ENCODE measurements around the gene MIEF2.

MIEF2 gene

DNA sequence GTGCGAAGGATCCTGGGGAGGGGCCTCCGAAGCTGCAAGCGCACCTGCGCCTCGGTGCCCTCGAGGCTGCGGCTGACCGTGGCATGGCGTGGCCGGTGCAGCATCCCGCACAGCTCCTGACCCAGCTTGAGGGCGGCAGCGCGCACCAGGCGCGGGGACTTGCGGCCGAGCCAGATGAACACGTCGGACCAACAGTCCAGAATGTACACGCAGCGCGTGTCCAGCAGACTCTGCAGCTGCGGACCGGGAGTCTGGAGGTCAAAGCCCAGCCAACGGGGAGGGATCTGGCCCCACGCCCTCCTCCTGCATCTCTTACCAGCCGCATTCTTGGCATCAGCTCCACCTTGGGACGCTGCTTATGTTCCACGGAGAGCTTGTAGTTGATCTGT is 12.9 kb upstream of the MIEF2 start:
- TF ChIP-seq POLR2AphosphoS5 (IDR thresholded peaks at IDR 0.05; ENCODE audit: low read depth, low read length): no peak
- no peak for TF ChIP-seq SIN3A (IDR thresholded peaks at IDR 0.05; ENCODE audit: borderline replicate concordance, insufficient read depth, low read length)
- TF ChIP-seq, protein P1, sequence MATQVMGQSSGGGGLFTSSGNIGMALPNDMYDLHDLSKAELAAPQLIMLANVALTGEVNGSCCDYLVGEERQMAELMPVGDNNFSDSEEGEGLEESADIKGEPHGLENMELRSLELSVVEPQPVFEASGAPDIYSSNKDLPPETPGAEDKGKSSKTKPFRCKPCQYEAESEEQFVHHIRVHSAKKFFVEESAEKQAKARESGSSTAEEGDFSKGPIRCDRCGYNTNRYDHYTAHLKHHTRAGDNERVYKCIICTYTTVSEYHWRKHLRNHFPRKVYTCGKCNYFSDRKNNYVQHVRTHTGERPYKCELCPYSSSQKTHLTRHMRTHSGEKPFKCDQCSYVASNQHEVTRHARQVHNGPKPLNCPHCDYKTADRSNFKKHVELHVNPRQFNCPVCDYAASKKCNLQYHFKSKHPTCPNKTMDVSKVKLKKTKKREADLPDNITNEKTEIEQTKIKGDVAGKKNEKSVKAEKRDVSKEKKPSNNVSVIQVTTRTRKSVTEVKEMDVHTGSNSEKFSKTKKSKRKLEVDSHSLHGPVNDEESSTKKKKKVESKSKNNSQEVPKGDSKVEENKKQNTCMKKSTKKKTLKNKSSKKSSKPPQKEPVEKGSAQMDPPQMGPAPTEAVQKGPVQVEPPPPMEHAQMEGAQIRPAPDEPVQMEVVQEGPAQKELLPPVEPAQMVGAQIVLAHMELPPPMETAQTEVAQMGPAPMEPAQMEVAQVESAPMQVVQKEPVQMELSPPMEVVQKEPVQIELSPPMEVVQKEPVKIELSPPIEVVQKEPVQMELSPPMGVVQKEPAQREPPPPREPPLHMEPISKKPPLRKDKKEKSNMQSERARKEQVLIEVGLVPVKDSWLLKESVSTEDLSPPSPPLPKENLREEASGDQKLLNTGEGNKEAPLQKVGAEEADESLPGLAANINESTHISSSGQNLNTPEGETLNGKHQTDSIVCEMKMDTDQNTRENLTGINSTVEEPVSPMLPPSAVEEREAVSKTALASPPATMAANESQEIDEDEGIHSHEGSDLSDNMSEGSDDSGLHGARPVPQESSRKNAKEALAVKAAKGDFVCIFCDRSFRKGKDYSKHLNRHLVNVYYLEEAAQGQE (IDR thresholded peaks at IDR 0.05; ENCODE audit: insufficient read depth in 1 of 2, low read depth in 2 of 2, low read length in 2 of 2): no peak
- no peak for TF ChIP-seq TAF1 (IDR thresholded peaks at IDR 0.05; ENCODE audit: borderline replicate concordance, insufficient read depth, low read length)
- TF ChIP-seq FOXP2 (optimal IDR thresholded peaks at IDR 0.05; ENCODE audit: borderline replicate concordance, extremely low read depth, extremely low read length, insufficient read depth): no peak

DNA sequence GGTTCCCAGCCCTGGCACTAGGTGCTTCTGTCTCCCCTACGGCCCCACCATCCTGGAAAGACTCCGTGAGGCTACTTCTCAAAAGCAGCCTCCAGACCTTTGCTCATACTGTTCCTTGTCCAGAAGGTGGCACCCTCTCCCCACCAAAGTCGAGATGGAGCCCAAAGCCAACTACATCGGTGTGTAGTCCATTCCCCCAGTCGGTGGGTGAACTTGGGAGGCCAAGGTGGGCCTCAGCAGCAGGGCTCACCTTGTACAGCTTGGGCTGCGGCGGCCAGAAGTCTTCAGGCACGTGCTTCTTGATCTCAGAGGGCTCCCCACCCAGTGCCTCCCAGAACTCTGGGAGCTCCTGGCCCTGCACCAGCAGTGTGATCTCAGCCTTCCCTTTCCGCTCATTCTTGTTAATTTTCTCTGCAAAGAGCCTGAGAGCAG is 12.1 kb upstream of the MIEF2 start:
- TF ChIP-seq FOXP2 (optimal IDR thresholded peaks at IDR 0.05; ENCODE audit: borderline replicate concordance, extremely low read depth, extremely low read length, insufficient read depth) (peak; percentile 16), SIN3A (IDR thresholded peaks at IDR 0.05; ENCODE audit: borderline replicate concordance, insufficient read depth, low read length) (no peak)
- TF ChIP-seq, protein P1 (IDR thresholded peaks at IDR 0.05; ENCODE audit: insufficient read depth in 1 of 2, low read depth in 2 of 2, low read length in 2 of 2): no peak

DNA sequence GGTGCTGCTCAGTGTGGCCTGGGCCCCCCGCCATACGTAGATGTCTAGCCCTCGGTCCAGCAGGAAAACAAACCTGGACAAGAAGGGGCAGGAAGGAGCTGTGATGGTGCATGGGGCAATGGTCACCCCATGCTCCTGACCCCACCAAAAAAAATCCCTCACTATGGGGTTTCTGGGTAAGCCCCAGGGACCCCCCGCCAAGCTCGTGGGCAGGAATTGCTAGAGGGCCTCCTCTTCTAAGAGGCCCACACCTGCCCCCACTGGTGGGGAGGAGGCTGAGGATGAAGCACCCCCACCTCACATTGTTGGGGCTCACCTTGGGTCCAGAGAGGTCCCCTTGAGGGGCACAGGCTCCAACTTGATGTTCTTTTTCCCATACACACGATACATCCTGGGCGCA is 11.7 kb upstream of the MIEF2 start:
- TF ChIP-seq TAF1 (IDR thresholded peaks at IDR 0.05; ENCODE audit: borderline replicate concordance, insufficient read depth, low read length): no peak
- no peak for TF ChIP-seq FOXP2 (optimal IDR thresholded peaks at IDR 0.05; ENCODE audit: borderline replicate concordance, extremely low read depth, extremely low read length, insufficient read depth)
- TF ChIP-seq, protein P1 (IDR thresholded peaks at IDR 0.05; ENCODE audit: insufficient read depth in 1 of 2, low read depth in 2 of 2, low read length in 2 of 2): no peak
- TF ChIP-seq SIN3A (IDR thresholded peaks at IDR 0.05; ENCODE audit: borderline replicate concordance, insufficient read depth, low read length): no peak
- TF ChIP-seq POLR2AphosphoS5 (IDR thresholded peaks at IDR 0.05; ENCODE audit: low read depth, low read length): no peak

DNA sequence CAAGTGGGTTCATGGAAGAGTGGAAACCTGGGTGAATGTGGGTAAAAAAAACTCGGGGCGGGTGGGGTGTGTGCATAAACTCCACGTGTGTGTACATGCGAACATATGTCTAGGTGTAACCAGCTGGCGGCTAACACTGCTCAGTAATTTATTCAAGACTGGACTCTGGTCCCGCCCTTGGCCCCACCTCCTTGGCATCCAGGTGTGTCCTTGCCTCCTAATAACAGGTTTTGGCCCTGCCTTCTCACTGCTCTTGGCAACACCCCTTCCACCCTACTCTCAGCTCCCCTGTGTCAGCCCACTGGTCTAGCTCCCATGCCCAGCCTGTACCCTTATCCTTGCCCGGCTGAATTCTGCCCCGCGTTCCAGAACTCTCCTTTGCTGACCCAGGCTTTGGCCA is 10.2 kb upstream of the MIEF2 start:
- TF ChIP-seq TAF1 (IDR thresholded peaks at IDR 0.05; ENCODE audit: borderline replicate concordance, insufficient read depth, low read length) (no peak), SIN3A (IDR thresholded peaks at IDR 0.05; ENCODE audit: borderline replicate concordance, insufficient read depth, low read length) (no peak), FOXP2 (optimal IDR thresholded peaks at IDR 0.05; ENCODE audit: borderline replicate concordance, extremely low read depth, extremely low read length, insufficient read depth) (no peak), POLR2AphosphoS5 (IDR thresholded peaks at IDR 0.05; ENCODE audit: low read depth, low read length) (no peak)
- TF ChIP-seq, protein P1 (IDR thresholded peaks at IDR 0.05; ENCODE audit: insufficient read depth in 1 of 2, low read depth in 2 of 2, low read length in 2 of 2): no peak

DNA sequence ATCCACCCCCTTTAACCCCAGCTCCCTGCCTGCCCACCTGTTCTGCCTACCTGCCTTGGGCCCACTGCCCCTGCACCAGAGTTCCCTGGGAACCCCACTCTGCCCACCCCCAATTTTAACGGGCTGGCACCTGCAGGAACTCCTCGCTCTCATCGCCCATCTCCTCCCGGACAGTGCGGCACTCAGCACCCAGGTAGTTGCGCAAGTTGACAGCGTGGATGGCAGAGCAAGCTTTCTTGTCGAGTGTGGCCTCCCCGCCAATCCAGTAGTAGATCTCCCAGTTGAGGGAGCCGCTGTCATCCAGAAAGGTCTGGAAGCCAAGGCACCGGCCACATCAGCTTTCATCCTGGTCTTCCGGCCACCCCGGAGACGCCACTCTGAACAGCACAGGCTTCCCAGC is 9.8 kb upstream of the MIEF2 start:
- no peak for TF ChIP-seq SIN3A (IDR thresholded peaks at IDR 0.05; ENCODE audit: borderline replicate concordance, insufficient read depth, low read length)
- TF ChIP-seq, protein P1 (IDR thresholded peaks at IDR 0.05; ENCODE audit: insufficient read depth in 1 of 2, low read depth in 2 of 2, low read length in 2 of 2): no peak
- TF ChIP-seq POLR2AphosphoS5 (IDR thresholded peaks at IDR 0.05; ENCODE audit: low read depth, low read length): no peak
- no peak for TF ChIP-seq TAF1 (IDR thresholded peaks at IDR 0.05; ENCODE audit: borderline replicate concordance, insufficient read depth, low read length)
- no peak for TF ChIP-seq FOXP2 (optimal IDR thresholded peaks at IDR 0.05; ENCODE audit: borderline replicate concordance, extremely low read depth, extremely low read length, insufficient read depth)
